ENCODE measurements around the gene CLASP2. TPM values are rescaled to one million over a fixed set of nuclear protein-coding genes. Genes with fewer than 3 reads are reported as not detected.
"Not testable (repeated sequence)": the region's sequence is repeated elsewhere in the genome, so short reads cannot be mapped to it uniquely, and the experiment has no call there.

CLASP2 gene
- total RNA-seq, 1 donor from 2014 or later, result 75.8 TPM

- H3K36me3 ChIP-seq, result no peaks in the 10 kb centered on the region
- no peaks in the 10 kb centered on the region for H3K27me3 ChIP-seq
- peak; percentile 12 to 64 for DNase-seq (ENCODE audit: low spot score in 2 of 2)
- H3K9me3 ChIP-seq, result no peaks in the 10 kb centered on the region
- TF ChIP-seq, protein P1, sequence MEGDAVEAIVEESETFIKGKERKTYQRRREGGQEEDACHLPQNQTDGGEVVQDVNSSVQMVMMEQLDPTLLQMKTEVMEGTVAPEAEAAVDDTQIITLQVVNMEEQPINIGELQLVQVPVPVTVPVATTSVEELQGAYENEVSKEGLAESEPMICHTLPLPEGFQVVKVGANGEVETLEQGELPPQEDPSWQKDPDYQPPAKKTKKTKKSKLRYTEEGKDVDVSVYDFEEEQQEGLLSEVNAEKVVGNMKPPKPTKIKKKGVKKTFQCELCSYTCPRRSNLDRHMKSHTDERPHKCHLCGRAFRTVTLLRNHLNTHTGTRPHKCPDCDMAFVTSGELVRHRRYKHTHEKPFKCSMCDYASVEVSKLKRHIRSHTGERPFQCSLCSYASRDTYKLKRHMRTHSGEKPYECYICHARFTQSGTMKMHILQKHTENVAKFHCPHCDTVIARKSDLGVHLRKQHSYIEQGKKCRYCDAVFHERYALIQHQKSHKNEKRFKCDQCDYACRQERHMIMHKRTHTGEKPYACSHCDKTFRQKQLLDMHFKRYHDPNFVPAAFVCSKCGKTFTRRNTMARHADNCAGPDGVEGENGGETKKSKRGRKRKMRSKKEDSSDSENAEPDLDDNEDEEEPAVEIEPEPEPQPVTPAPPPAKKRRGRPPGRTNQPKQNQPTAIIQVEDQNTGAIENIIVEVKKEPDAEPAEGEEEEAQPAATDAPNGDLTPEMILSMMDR (IDR thresholded peaks at IDR 0.05), result no peak
- H3K27ac ChIP-seq, result peak overlapping the region; percentile 18 to 44
- peak overlapping the region; percentile 45 to 56 for H3K4me3 ChIP-seq
- intact Hi-C loops (cut with DNase I), result no loop called here
- peaks cover 0 to 13% of the 10 kb centered on the region in 2 donors for H3K4me1 ChIP-seq
Measured at GRCh38 chr3:33658991-33659848, 58.8 kb downstream of the CLASP2 start.

DNA sequence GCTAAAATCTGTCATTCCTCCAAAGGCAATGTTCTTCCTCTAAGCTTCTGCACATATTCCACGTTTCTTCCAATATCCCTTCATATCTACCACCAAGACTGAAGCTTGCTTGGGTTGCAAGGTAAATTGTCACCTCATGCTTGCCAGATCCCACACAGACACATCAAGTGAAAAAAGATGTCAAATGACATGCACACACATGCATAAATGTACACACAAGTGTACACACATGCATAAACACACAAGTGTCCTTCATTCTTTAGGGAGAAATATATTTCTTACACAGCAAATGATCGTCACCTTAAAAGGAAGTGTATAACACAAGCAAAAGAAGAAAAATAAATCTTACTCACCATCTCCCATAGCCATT lies 59.4 kb downstream of the CLASP2 start:
- Histone ChIP-seq H3K9me3 (no peaks in the 10 kb centered on the region), H3K27ac (peak overlapping the region; percentile 18 to 44), H3K36me3 (no peaks in the 10 kb centered on the region), H3K4me3 (peak overlapping the region; percentile 45 to 56), H3K27me3 (no peaks in the 10 kb centered on the region), H3K4me1 (peaks cover 0 to 13% of the 10 kb centered on the region in 2 donors)
- no peak for DNase-seq (ENCODE audit: low spot score in 2 of 2)
- TF ChIP-seq, protein P1 (IDR thresholded peaks at IDR 0.05), result no peak
- intact Hi-C loops (cut with DNase I), result no loop called here

DNA sequence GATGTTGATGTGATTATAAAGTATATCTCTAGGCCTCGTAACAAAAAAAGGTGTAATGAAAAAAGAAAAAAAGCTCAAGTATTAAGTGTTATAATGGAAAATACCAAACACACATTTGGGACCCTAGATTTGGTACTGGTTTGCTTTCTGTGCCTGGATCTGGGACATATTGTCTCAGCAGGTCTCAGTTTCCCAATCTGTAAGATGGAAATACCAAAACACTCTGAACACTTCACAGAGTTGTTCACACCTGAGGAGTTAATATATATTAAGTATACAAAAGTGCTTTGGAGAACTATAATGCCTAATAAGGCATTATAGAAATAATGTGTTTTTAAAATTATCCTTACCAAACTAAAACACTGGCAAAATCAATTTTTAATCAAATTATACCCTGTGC lies 60.0 kb downstream of the CLASP2 start:
- H3K4me1 ChIP-seq, result peaks cover 0 to 13% of the 10 kb centered on the region in 2 donors

GRCh38 chr3:33652736-33653135 lies 65.3 kb downstream of the CLASP2 start:
- no peak overlapping the region for H3K4me3 ChIP-seq
- H3K27ac ChIP-seq, result no peak overlapping the region
- no peak for DNase-seq (ENCODE audit: low spot score in 2 of 2)
- peaks cover 0 to 4% of the 10 kb centered on the region in 2 donors for H3K4me1 ChIP-seq
- H3K9me3 ChIP-seq, result no peaks in the 10 kb centered on the region
- intact Hi-C loops (cut with DNase I), result no loop called here
- H3K36me3 ChIP-seq, result no peaks in the 10 kb centered on the region
- no peaks in the 10 kb centered on the region for H3K27me3 ChIP-seq
- TF ChIP-seq, protein P1 (IDR thresholded peaks at IDR 0.05), result no peak

More for the DNA sequence above, 60.0 kb downstream of the CLASP2 start:
- TF ChIP-seq, protein P1 (IDR thresholded peaks at IDR 0.05), result no peak
- intact Hi-C loops (cut with DNase I), result no loop called here
- H3K27me3 ChIP-seq, result no peaks in the 10 kb centered on the region
- H3K36me3 ChIP-seq, result no peaks in the 10 kb centered on the region
- no peaks in the 10 kb centered on the region for H3K9me3 ChIP-seq
- DNase-seq (ENCODE audit: low spot score in 2 of 2), result no peak
- no peak overlapping the region for H3K27ac ChIP-seq
- peak overlapping the region; percentile 45 to 56 for H3K4me3 ChIP-seq

DNA sequence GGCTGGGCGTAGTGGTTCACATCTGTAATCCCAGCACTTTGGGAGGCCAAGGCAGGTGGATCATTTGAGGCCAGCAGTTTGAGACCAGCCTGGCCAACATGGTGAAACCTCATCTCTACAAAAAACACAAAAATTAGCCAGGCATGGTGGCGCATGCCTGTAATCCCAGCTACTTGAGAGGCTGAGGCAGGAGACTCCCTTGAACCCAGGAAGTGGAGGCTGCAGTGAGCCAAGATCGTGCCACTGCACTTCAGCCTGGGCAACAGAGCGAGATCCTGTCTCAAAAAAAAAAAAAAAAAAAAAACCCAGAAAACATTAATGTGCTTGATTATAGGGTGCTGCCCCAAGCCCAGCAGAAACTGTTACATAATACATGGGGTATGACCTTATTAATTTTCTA lies 67.0 kb downstream of the CLASP2 start:
- H3K36me3 ChIP-seq; H3K4me1 ChIP-seq; H3K4me3 ChIP-seq; H3K27ac ChIP-seq; DNase-seq (ENCODE audit: low spot score in 2 of 2); intact Hi-C loops (cut with DNase I); H3K9me3 ChIP-seq; H3K27me3 ChIP-seq: not testable (repeated sequence)

DNA sequence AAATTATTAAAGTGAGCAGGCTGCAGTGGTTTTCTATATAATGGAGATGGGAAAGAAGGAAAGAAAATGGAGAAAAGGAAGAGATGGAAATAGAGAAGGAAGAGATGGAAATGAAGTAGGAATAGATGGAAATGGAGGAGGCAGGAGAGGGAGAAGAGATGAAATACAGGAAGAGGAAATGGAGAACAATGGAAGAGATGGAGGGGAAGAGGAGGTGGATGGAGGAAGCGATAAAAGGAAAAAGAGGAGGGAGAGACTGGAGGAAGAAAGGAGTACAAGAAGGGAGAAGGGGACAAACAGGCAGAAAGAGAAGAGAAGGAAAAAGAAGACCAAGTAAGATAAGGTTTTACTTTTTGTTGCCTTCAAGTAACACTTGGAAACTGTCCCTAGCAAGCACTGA lies 67.6 kb downstream of the CLASP2 start:
- intact Hi-C loops (cut with DNase I), result no loop called here
- H3K27me3 ChIP-seq, result no peaks in the 10 kb centered on the region
- no peak for DNase-seq (ENCODE audit: low spot score in 2 of 2)
- H3K27ac ChIP-seq, result no peak overlapping the region
- peaks cover 0 to 4% of the 10 kb centered on the region in 2 donors for H3K4me1 ChIP-seq
- H3K36me3 ChIP-seq, result no peaks in the 10 kb centered on the region
- H3K9me3 ChIP-seq, result no peaks in the 10 kb centered on the region
- no peak overlapping the region for H3K4me3 ChIP-seq
- TF ChIP-seq, protein P1 (IDR thresholded peaks at IDR 0.05), result no peak
